GM12878 (cell line): ENCODE data around the gene ABCG4. TPM values are rescaled to one million over a fixed set of nuclear protein-coding genes. Genes with fewer than 3 reads are reported as not detected.

Source experiments
- ATAC-seq: fragments of 200-7000 bp; cut with Tn5 transposase; 3 replicates; pipeline ENCODE4 v1.9.1; 2020; ENCODE audit warnings: mild to moderate bottlenecking, moderate library complexity
- BruUV-seq: library from RNA; stranded (reverse); fragments of 400-500 nt; replicated peaks from 2 replicates; lab custom pipeline; 2021; lab: Mats Ljungman, UMichigan
- CTCF ChIA-PET: fragments of 300-600 bp; sonication (Branson Sonifier 250); formaldehyde crosslinking; extraction: SDS; loops from one replicate; lab custom pipeline; 2021; ENCODE audit warnings: inconsistent platforms; lab: Yijun Ruan, JAX
- POLR2A ChIA-PET: fragments of 350-600 bp; formaldehyde crosslinking; extraction: SDS; loops from one replicate; lab custom pipeline; 2021; ENCODE audit warnings: inconsistent platforms; lab: Charles Lee
- RAD21 ChIA-PET: fragments of 300-600 bp; sonication (Branson Sonifier 250); formaldehyde crosslinking; loops from one replicate; lab custom pipeline; 2023; ENCODE audit warnings: antibody characterized with exemption; ENCODE audit not compliant: unreplicated experiment; lab: Charles Lee
- SMC1A ChIA-PET: fragments of 300-600 bp; sonication (Branson Sonifier 250); formaldehyde crosslinking; loops from one replicate; lab custom pipeline; 2023; ENCODE audit not compliant: unreplicated experiment, uncharacterized antibody; lab: Charles Lee
- DNase-seq: peaks from one replicate; pipeline ENCODE4 v3.0.0-alpha.2; 2011; ENCODE audit warnings: low read depth, low spot score
- FAIRE-seq: peaks from 3 replicates; lab custom pipeline; 2011; peaks lifted over from hg19 to GRCh38; lab: Jason Lieb, UNC
- H2AFZ ChIP-seq: 2 replicates; pipeline ENCODE4 v1.6.0; 2011; ENCODE audit warnings: low read depth, low read length, control low read depth; ENCODE audit not compliant: control insufficient read depth
- H3K27ac ChIP-seq: 2 replicates; pipeline ENCODE4 v1.5.1; 2011; ENCODE audit warnings: control low read depth; ENCODE audit not compliant: control insufficient read depth, insufficient read depth
- H3K27me3 ChIP-seq, 2 experiments: replicated peaks in 1 of 2; 2 replicates each; pipeline versions ENCODE4 v1.6.0 to v1.6.1; 2011; ENCODE audit warnings: low read length in 1 of 2; ENCODE audit not compliant: control insufficient read depth in 2 of 2, insufficient read depth in 2 of 2
- H3K36me3 ChIP-seq, 2 experiments: 2 replicates each; pipeline ENCODE4 v1.5.1; 2011; ENCODE audit warnings: low read length in 1 of 2; ENCODE audit not compliant: control insufficient read depth in 2 of 2, insufficient read depth in 2 of 2
- H3K4me1 ChIP-seq: 2 replicates; pipeline ENCODE4 v1.6.1; 2011; ENCODE audit warnings: mild to moderate bottlenecking, low read length, moderate library complexity, mixed read lengths; ENCODE audit not compliant: control insufficient read depth, insufficient read depth
- H3K4me2 ChIP-seq: 2 replicates; pipeline ENCODE4 v1.6.0; 2011; ENCODE audit warnings: control low read depth; ENCODE audit not compliant: control insufficient read depth, insufficient read depth
- H3K4me3 ChIP-seq: fragments of 200-600 bp; sonication (generic); 2 replicates; pipeline ENCODE4 v1.5.1; 2016
- H3K79me2 ChIP-seq: 2 replicates; pipeline ENCODE4 v1.6.0; 2011; ENCODE audit warnings: low read length; ENCODE audit not compliant: control insufficient read depth, insufficient read depth
- H3K9ac ChIP-seq: 2 replicates; pipeline ENCODE4 v1.8.0; 2011; ENCODE audit warnings: low read length, control low read depth, mixed read lengths; ENCODE audit not compliant: control insufficient read depth, insufficient read depth
- H3K9me3 ChIP-seq: replicated peaks from 3 replicates; pipeline ENCODE4 v1.5.1; 2011; ENCODE audit warnings: mild to moderate bottlenecking, low read length; ENCODE audit not compliant: control insufficient read depth, insufficient read depth
- H4K20me1 ChIP-seq: 2 replicates; pipeline ENCODE4 v1.6.0; 2011; ENCODE audit not compliant: control insufficient read depth, insufficient read depth
- ATF2 ChIP-seq: IDR thresholded peaks from 2 replicates; pipeline ENCODE4 v1.6.1; 2012; ENCODE audit warnings: low read length, inconsistent platforms
- CEBPZ ChIP-seq: fragments of 150-350 bp; IDR thresholded peaks from 2 replicates; pipeline ENCODE4 v1.6.1; 2016; ENCODE audit warnings: low read depth, low read length
- RELB ChIP-seq: fragments of 450-650 bp; IDR thresholded peaks from 2 replicates; pipeline ENCODE4 v1.6.1; 2017; ENCODE audit warnings: low read depth, mild to moderate bottlenecking, moderate library complexity
- WRNIP1 ChIP-seq: IDR thresholded peaks from 2 replicates; pipeline ENCODE4 v1.6.1; 2011; ENCODE audit warnings: low read depth, low read length, improper control_type of control experiment, borderline replicate concordance
- ZNF384 ChIP-seq: IDR thresholded peaks from 2 replicates; pipeline ENCODE4 v1.6.1; 2012; ENCODE audit warnings: low read depth, mild to moderate bottlenecking, low read length, improper control_type of control experiment, borderline replicate concordance
- WGBS: methylation state at CpG from one replicate; pipeline ENCODE4 v1.1.6; 2016; ENCODE audit warnings: low lambda C conversion rate; ENCODE audit not compliant: insufficient replicate concordance, insufficient coverage; ENCODE audit errors: missing lambda C conversion rate; 5-methylcytosine and 5-hydroxymethylcytosine counted together
- in situ Hi-C: fragments of 300-500 bp; cut with MboI; formaldehyde crosslinking; loops from 9 replicates; pipeline ENCODE4 v1.14.3; 2018; ENCODE audit warnings: mixed read lengths
- intact Hi-C: fragments of 100-400 bp; cut with micrococcal nuclease; formaldehyde crosslinking; loops from one replicate; pipeline ENCODE4 v1.14.2; 2022; ENCODE audit not compliant: unreplicated experiment
- polyA plus RNA-seq, 11 experiments: library from polyadenylated mRNA; depleted of rRNA in 4 of 11; unstranded in 6 of 11; stranded (reverse) in 5 of 11; fragments of >200 nt; fragmentation: Nextera tagmentation in 4 of 11; fragmentation: Illumina TruSeq in 1 of 11; extraction: Ambion mirVana in 4 of 11; extraction: Trizol in 1 of 11; gene quantifications; 1 replicate in 1 of 11; 2 replicates in 10 of 11; pipeline versions ENCODE4 v1.2.1 to v1.2.3, GENCODE V29; 2011 to 2016; ENCODE audit warnings: inconsistent platforms in 2 of 11, missing spikeins in 2 of 11, low read depth in 1 of 11
- total RNA-seq, 4 experiments: library from RNA; depleted of rRNA in 3 of 4; stranded (reverse); fragments of >200 nt in 3 of 4; fragmentation: Illumina TruSeq in 1 of 4; extraction: Trizol in 1 of 4; gene quantifications; 2 replicates each; pipeline versions ENCODE4 v1.2.1 to v1.2.3, GENCODE V29; 2013 to 2021

The ABCG4 gene
- total and polyA plus RNA-seq, 10 of the 15 experiments (the other 5 are each of a cell fraction or from before 2014, with no cell fraction given): not detected

- peaks cover 21% of the 10 kb centered on the region for H3K79me2 ChIP-seq
- no peak overlapping the region for H3K4me2 ChIP-seq
- H4K20me1 ChIP-seq: no peaks in the 10 kb centered on the region
- no peak overlapping the region for H3K9ac ChIP-seq
- H3K27ac ChIP-seq: no peak overlapping the region
- WGBS: 90% methylated on average over 5 of the region's 6 CpGs
- DNase-seq: no peak
- ATAC-seq: no peak
- ChIA-PET CTCF (interaction anchor here (0.8 to 1.2 kb wide), 4 partner anchors 9 to 176 kb away, joined by 3 to 4 read pairs (median 3); no protein-coding TSS in a partner anchor), POLR2A (interaction anchor here (0.8 kb wide), 1 partner anchor 84 kb away, joined by 3 read pairs; no protein-coding TSS in a partner anchor), SMC1A (interaction anchor here (1.8 kb wide), 1 partner anchor 16 kb away, joined by 5 read pairs; no protein-coding TSS in a partner anchor), RAD21 (interaction anchor here (0.7 kb wide), 1 partner anchor 69 kb away, joined by 3 read pairs; the partner anchor contains the start of gene HYOU1)
- H3K4me1 ChIP-seq: peaks cover 8% of the 10 kb centered on the region
- no peak for FAIRE-seq
- in situ Hi-C loops: no loop called here
- no peak overlapping the region for H3K4me3 ChIP-seq
- BruUV-seq: no TSS peak
- H3K27me3 ChIP-seq: no peaks in the 10 kb centered on the region
- H2AFZ ChIP-seq: no peak overlapping the region
- H3K9me3 ChIP-seq: no peaks in the 10 kb centered on the region
- H3K36me3 ChIP-seq: peaks cover 0 to 12% of the 10 kb centered on the region in 2 experiments; a peak in 2 of 4 replicates
- no peak for TF ChIP-seq WRNIP1
- TF ChIP-seq CEBPZ: no peak
- no peak for TF ChIP-seq RELB
- no peak for TF ChIP-seq ATF2
- no peak for TF ChIP-seq ZNF384
- intact Hi-C loops: no loop called here
These were observed 23.0 kb upstream of the ABCG4 start for GRCh38 chr11:119125821-119126220.
